Neural cell (in vitro differentiated cells): ENCODE data around the gene WDSUB1. TPM values are rescaled to one million over a fixed set of nuclear protein-coding genes. Genes with fewer than 3 reads are reported as not detected.

Experiments
- H2AFZ ChIP-seq: fragments of 200-600, 300-800 bp; sonication (generic), shearing (Covaris generic); 2 replicates; pipeline ENCODE4 v1.6.0; 2014; ENCODE audit warnings: low read depth, mild to moderate bottlenecking, antibody characterized with exemption, low read length, moderate library complexity
- H3F3A ChIP-seq: fragments of 200-600 bp; shearing (Covaris generic); 2 replicates; pipeline ENCODE4 v1.6.1; 2016; ENCODE audit warnings: mild to moderate bottlenecking, moderate library complexity, mixed read lengths, antibody characterized with exemption, low read length; ENCODE audit not compliant: insufficient read depth, poor library complexity, severe bottlenecking
- H3K27ac ChIP-seq: fragments of 200-600, 300-800 bp; sonication (generic), shearing (Covaris generic); 2 replicates; pipeline ENCODE4 v1.5.1; 2014; ENCODE audit warnings: mild to moderate bottlenecking, low read length, moderate library complexity
- H3K27me3 ChIP-seq: fragments of 300-800, 200-600 bp; sonication (generic), shearing (Covaris generic); 2 replicates; pipeline ENCODE4 v1.6.0; 2014; ENCODE audit warnings: mild to moderate bottlenecking, low read depth, low read length, moderate library complexity; ENCODE audit not compliant: insufficient read depth
- H3K36me3 ChIP-seq: fragments of 300-800, 200-600 bp; sonication (generic), shearing (Covaris generic); 2 replicates; pipeline ENCODE4 v1.5.1; 2014; ENCODE audit warnings: mild to moderate bottlenecking, antibody characterized with exemption, low read length, moderate library complexity; ENCODE audit not compliant: insufficient read depth
- H3K4me2 ChIP-seq: fragments of 300-800, 200-600 bp; sonication (generic), shearing (Covaris generic); 2 replicates; pipeline ENCODE4 v1.6.0; 2014; ENCODE audit warnings: mild to moderate bottlenecking, low read length
- H3K4me3 ChIP-seq: fragments of 300-800, 200-600 bp; sonication (generic), shearing (Covaris generic); 2 replicates; pipeline ENCODE4 v1.5.1; 2014; ENCODE audit warnings: mild to moderate bottlenecking, low read length, moderate library complexity
- H3K79me2 ChIP-seq: fragments of 200-600 bp; shearing (Covaris generic); replicated peaks from 2 replicates; pipeline ENCODE4 v1.6.0; 2014; ENCODE audit warnings: mild to moderate bottlenecking, low read length, moderate library complexity; ENCODE audit not compliant: insufficient read depth
- H3K9ac ChIP-seq: fragments of 300-800, 200-600 bp; sonication (generic), shearing (Covaris generic); 2 replicates; pipeline ENCODE4 v1.6.1; 2016; ENCODE audit warnings: mild to moderate bottlenecking, low read length, mixed read lengths
- H3K9me2 ChIP-seq: fragments of 200-600 bp; shearing (Covaris generic); 2 replicates; pipeline ENCODE4 v1.6.1; 2016; ENCODE audit warnings: mild to moderate bottlenecking, low read length, mixed read lengths; ENCODE audit not compliant: insufficient read depth
- H3K9me3 ChIP-seq: fragments of 200-600, 300-800 bp; sonication (generic), shearing (Covaris generic); 2 replicates; pipeline ENCODE4 v1.6.1; 2016; ENCODE audit warnings: mild to moderate bottlenecking, mixed run types, low read length, moderate library complexity, mixed read lengths
- H4K20me1 ChIP-seq: fragments of 200-600 bp; shearing (Covaris generic); 2 replicates; pipeline ENCODE4 v1.6.1; 2016; ENCODE audit warnings: mild to moderate bottlenecking, mixed run types; ENCODE audit not compliant: insufficient read depth
- EP300 ChIP-seq: fragments of 450-650 bp; conservative IDR thresholded peaks from 2 replicates; pipeline ENCODE4 v1.6.1; 2014; ENCODE audit warnings: antibody characterized with exemption, mild to moderate bottlenecking, moderate library complexity; ENCODE audit not compliant: poor library complexity, severe bottlenecking
- EZH2 ChIP-seq: fragments of 200-600, 300-800 bp; shearing (Covaris generic), sonication (generic); IDR thresholded peaks from 2 replicates; pipeline ENCODE4 v1.6.1; 2014; ENCODE audit warnings: antibody characterized with exemption, low read length, borderline replicate concordance, mild to moderate bottlenecking; ENCODE audit not compliant: insufficient read depth, poor library complexity, severe bottlenecking
- MXI1 ChIP-seq: fragments of 450-650 bp; conservative IDR thresholded peaks from 2 replicates; pipeline ENCODE4 v1.6.1; 2014; ENCODE audit warnings: antibody characterized with exemption, mild to moderate bottlenecking; ENCODE audit not compliant: poor library complexity, severe bottlenecking
- POLR2AphosphoS5 ChIP-seq: IDR thresholded peaks from 2 replicates; pipeline ENCODE4 v1.6.1; 2012
- RAD21 ChIP-seq: fragments of 450-650 bp; conservative IDR thresholded peaks from 2 replicates; pipeline ENCODE4 v1.6.1; 2014; ENCODE audit warnings: antibody characterized with exemption, mild to moderate bottlenecking, moderate library complexity
- SMC3 ChIP-seq: fragments of 450-650 bp; conservative IDR thresholded peaks from 2 replicates; pipeline ENCODE4 v1.6.1; 2014; ENCODE audit warnings: antibody characterized with exemption, mild to moderate bottlenecking, moderate library complexity; ENCODE audit not compliant: poor library complexity
- TAF1 ChIP-seq: IDR thresholded peaks from 2 replicates; pipeline ENCODE4 v1.6.1; 2012; ENCODE audit warnings: low read depth
- polyA plus RNA-seq: library from polyadenylated mRNA; depleted of rRNA; stranded (reverse); fragments of >200 nt; gene quantifications from 2 replicates; pipeline ENCODE4 v1.2.3, GENCODE V29; 2014
- TF ChIP-seq, protein P1 (sequence below): fragments of 450-650 bp; IDR thresholded peaks from 2 replicates; pipeline ENCODE4 v1.5.1; 2014; ENCODE audit warnings: antibody characterized with exemption, mild to moderate bottlenecking, moderate library complexity; ENCODE audit not compliant: poor library complexity, severe bottlenecking
- TF ChIP-seq, protein P2 (sequence below): IDR thresholded peaks from 2 replicates; pipeline ENCODE4 v1.6.1; 2012; ENCODE audit warnings: borderline replicate concordance

The WDSUB1 gene
- polyA plus RNA-seq, 1 donor from 2014 or later: 11.1 TPM

DNA sequence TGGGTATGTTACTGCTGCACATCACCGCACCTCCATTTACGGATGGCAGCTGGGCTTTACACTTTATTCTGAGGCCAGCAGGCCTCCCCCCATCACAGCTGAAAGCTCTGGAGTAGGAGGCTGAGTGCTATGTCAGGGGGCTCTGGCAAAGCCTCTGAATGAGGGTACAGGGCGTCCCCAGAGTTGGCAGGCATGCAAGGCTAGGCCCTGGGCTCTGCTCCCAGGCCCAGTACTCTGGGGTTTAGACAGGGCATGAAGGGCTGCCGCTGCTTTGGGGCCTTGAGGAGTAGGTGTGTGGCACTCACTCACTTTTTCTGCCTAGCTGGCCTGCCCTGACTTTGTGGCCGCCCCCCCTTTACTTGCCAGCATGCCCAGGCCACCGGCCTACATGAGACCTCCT lies 90.8 kb downstream of the WDSUB1 start:
- no peaks in the 10 kb centered on the region for H3K79me2 ChIP-seq
- H3K27ac ChIP-seq: no peak overlapping the region

DNA sequence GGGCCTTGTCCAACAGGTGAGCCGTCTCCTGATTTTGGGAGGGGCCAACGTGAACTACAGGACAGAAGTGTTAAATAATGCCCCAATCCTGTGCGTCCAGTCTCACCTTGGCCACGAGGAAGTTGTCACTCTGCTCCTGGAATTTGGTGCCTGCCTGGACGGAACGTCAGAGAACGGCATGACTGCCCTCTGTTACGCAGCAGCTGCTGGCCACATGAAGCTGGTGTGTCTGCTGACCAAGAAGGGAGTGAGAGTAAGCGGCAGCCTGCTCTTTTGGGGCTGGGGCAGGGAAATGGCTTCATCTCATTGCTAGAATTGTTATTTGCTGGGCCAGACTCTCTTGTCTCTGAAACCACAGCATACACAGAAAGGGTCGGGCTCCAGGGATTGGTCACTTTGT lies 92.3 kb downstream of the WDSUB1 start:
- Histone ChIP-seq H3K36me3 (no peaks in the 10 kb centered on the region), H3K4me2 (no peak overlapping the region), H3K9me2 (no peaks in the 10 kb centered on the region), H3K4me3 (no peak overlapping the region), H3K27ac (no peak overlapping the region), H4K20me1 (no peaks in the 10 kb centered on the region), H3K79me2 (no peaks in the 10 kb centered on the region), H3K9me3 (no peaks in the 10 kb centered on the region), H3F3A (no peaks in the 10 kb centered on the region), H3K27me3 (no peaks in the 10 kb centered on the region), H3K9ac (no peak overlapping the region), H2AFZ (no peak overlapping the region)
- TF ChIP-seq SMC3: no peak
- TF ChIP-seq EZH2: no peak
- TF ChIP-seq MXI1: no peak
- no peak for TF ChIP-seq EP300
- TF ChIP-seq, protein P1, sequence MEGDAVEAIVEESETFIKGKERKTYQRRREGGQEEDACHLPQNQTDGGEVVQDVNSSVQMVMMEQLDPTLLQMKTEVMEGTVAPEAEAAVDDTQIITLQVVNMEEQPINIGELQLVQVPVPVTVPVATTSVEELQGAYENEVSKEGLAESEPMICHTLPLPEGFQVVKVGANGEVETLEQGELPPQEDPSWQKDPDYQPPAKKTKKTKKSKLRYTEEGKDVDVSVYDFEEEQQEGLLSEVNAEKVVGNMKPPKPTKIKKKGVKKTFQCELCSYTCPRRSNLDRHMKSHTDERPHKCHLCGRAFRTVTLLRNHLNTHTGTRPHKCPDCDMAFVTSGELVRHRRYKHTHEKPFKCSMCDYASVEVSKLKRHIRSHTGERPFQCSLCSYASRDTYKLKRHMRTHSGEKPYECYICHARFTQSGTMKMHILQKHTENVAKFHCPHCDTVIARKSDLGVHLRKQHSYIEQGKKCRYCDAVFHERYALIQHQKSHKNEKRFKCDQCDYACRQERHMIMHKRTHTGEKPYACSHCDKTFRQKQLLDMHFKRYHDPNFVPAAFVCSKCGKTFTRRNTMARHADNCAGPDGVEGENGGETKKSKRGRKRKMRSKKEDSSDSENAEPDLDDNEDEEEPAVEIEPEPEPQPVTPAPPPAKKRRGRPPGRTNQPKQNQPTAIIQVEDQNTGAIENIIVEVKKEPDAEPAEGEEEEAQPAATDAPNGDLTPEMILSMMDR: no peak
- no peak for TF ChIP-seq RAD21
- TF ChIP-seq, protein P2, sequence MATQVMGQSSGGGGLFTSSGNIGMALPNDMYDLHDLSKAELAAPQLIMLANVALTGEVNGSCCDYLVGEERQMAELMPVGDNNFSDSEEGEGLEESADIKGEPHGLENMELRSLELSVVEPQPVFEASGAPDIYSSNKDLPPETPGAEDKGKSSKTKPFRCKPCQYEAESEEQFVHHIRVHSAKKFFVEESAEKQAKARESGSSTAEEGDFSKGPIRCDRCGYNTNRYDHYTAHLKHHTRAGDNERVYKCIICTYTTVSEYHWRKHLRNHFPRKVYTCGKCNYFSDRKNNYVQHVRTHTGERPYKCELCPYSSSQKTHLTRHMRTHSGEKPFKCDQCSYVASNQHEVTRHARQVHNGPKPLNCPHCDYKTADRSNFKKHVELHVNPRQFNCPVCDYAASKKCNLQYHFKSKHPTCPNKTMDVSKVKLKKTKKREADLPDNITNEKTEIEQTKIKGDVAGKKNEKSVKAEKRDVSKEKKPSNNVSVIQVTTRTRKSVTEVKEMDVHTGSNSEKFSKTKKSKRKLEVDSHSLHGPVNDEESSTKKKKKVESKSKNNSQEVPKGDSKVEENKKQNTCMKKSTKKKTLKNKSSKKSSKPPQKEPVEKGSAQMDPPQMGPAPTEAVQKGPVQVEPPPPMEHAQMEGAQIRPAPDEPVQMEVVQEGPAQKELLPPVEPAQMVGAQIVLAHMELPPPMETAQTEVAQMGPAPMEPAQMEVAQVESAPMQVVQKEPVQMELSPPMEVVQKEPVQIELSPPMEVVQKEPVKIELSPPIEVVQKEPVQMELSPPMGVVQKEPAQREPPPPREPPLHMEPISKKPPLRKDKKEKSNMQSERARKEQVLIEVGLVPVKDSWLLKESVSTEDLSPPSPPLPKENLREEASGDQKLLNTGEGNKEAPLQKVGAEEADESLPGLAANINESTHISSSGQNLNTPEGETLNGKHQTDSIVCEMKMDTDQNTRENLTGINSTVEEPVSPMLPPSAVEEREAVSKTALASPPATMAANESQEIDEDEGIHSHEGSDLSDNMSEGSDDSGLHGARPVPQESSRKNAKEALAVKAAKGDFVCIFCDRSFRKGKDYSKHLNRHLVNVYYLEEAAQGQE: no peak
- no peak for TF ChIP-seq TAF1
- no peak for TF ChIP-seq POLR2AphosphoS5

More for the DNA sequence above, 90.8 kb downstream of the WDSUB1 start:
- Histone ChIP-seq H2AFZ (no peak overlapping the region), H3K9me2 (no peaks in the 10 kb centered on the region), H3K9me3 (no peaks in the 10 kb centered on the region), H3F3A (no peaks in the 10 kb centered on the region), H3K4me3 (no peak overlapping the region), H4K20me1 (no peaks in the 10 kb centered on the region), H3K9ac (no peak overlapping the region), H3K27me3 (no peaks in the 10 kb centered on the region), H3K36me3 (no peaks in the 10 kb centered on the region), H3K4me2 (no peak overlapping the region)
- TF ChIP-seq RAD21 (no peak), TAF1 (no peak), EP300 (no peak), MXI1 (no peak), EZH2 (no peak), POLR2AphosphoS5 (no peak), SMC3 (no peak)
- TF ChIP-seq, protein P2: no peak
- TF ChIP-seq, protein P1: no peak
